Measurements from ENCODE around the gene PIWIL4. TPM values are rescaled to one million over a fixed set of nuclear protein-coding genes. Genes with fewer than 3 reads are reported as not detected.

Gene PIWIL4
- total RNA-seq, 1 experiment from 2014 or later: not detected

DNA sequence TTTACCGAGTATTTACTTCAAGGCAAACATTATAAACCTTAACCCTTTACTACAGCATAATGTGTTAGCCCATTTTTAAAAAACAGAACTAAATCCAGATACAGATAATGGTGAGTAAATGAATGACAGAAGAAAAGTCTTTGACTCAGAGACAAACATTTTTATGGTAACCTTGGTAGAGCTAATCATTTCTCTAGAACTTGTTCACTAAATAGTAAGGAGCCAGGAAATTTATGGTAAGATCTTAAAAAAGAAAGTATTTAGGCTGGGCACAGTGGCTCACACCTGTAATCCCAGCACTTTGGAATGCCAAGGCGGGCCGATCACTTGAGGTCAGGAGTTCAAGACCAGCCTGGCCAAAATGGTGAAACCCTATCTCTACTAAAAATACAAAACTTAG lies 35.0 kb upstream of the PIWIL4 start:
- H2BK15ac ChIP-seq (ENCODE audit: low read depth, low read length): no peak overlapping the region
- no CpG with 5 or more reads among the region's 3 CpGs for WGBS (ENCODE audit: extremely low coverage, insufficient read length, low lambda C conversion rate)
- Mint-ChIP-seq H3K27me3 (ENCODE audit: low read depth) (peaks cover 8% of the 10 kb centered on the region), H3K4me3 (no peak overlapping the region), H3K9me3 (no peaks in the 10 kb centered on the region), H3K4me1 (no peaks in the 10 kb centered on the region; a peak in 1 of 4 replicates), H3K27ac (no peak overlapping the region), H3K36me3 (ENCODE audit: insufficient read depth in 1 of 3, low read depth in 3 of 3) (no peaks in the 10 kb centered on the region)
- H4K20me1 ChIP-seq (ENCODE audit: control insufficient read depth, insufficient read depth, insufficient read length): no peaks in the 10 kb centered on the region
- no peaks in the 10 kb centered on the region for H3K79me1 ChIP-seq (ENCODE audit: insufficient read depth, low read depth, low read length, poor library complexity, severe bottlenecking)
- no peak for DNase-seq
- H2BK12ac ChIP-seq (ENCODE audit: insufficient read length, low read depth, low read length): no peak overlapping the region
- no peak overlapping the region for H3K4me2 ChIP-seq (ENCODE audit: insufficient read depth, insufficient read length, low read length)
- no peaks in the 10 kb centered on the region for H3K79me2 ChIP-seq (ENCODE audit: insufficient read depth, low read length)
- no peak overlapping the region for H3K9ac ChIP-seq (ENCODE audit: extremely low read depth, insufficient read length, low read length)
- no peak overlapping the region for H3T11ph ChIP-seq (ENCODE audit: low read length)
- no peak overlapping the region for H2BK5ac ChIP-seq (ENCODE audit: insufficient read length, low read length)
- H3K56ac ChIP-seq (ENCODE audit: insufficient read length, low read depth, low read length): no peak overlapping the region
- H2BK20ac ChIP-seq (ENCODE audit: low read depth, low read length, poor library complexity, severe bottlenecking): no peak overlapping the region
- H2AK5ac ChIP-seq (ENCODE audit: insufficient read length, low read length): no peak overlapping the region
- no peaks in the 10 kb centered on the region for H3K27me3 ChIP-seq (ENCODE audit: insufficient read depth, low read length)
- H3K4me1 ChIP-seq (ENCODE audit: insufficient read depth, low read length): no peaks in the 10 kb centered on the region
- H3K27ac ChIP-seq (ENCODE audit: insufficient read length, low read depth, low read length): no peak overlapping the region
- no peaks in the 10 kb centered on the region for H3K9me3 ChIP-seq (ENCODE audit: control insufficient read depth, low read depth, low read length)
- TF ChIP-seq CTCF (conservative IDR thresholded peaks at IDR 0.05): no peak
- H3K4ac ChIP-seq (ENCODE audit: low read depth, low read length): no peak overlapping the region
- H2BK120ac ChIP-seq (ENCODE audit: low read depth, low read length, poor library complexity, severe bottlenecking): no peak overlapping the region
- H2AFZ ChIP-seq (ENCODE audit: low read length): no peak overlapping the region
- no peak overlapping the region for H3K18ac ChIP-seq (ENCODE audit: insufficient read length, low read depth, low read length)
- H4K5ac ChIP-seq (ENCODE audit: insufficient read length, low read depth, low read length): no peak overlapping the region
- H4K8ac ChIP-seq (replicated peaks; ENCODE audit: insufficient read length, low read depth, low read length): no peak overlapping the region
- no peaks in the 10 kb centered on the region for H3K23me2 ChIP-seq (ENCODE audit: insufficient read length, low read depth, low read length, poor library complexity, severe bottlenecking)
- H3K23ac ChIP-seq (ENCODE audit: insufficient read length, low read depth, low read length): no peak overlapping the region
- H4K91ac ChIP-seq (ENCODE audit: insufficient read length, low read depth, low read length): no peak overlapping the region
- no peak overlapping the region for H3K14ac ChIP-seq (ENCODE audit: insufficient read depth, low read length)
